GM23338 (cell line): ENCODE data around the gene APLN. TPM values are rescaled to one million over a fixed set of nuclear protein-coding genes. Genes with fewer than 3 reads are reported as not detected.

Source experiments
- ATAC-seq: fragments of 200-7000 bp; cut with Tn5 transposase; 3 replicates; pipeline ENCODE4 v1.9.1; 2020
- DNase-seq: peaks from one replicate; pipeline ENCODE4 v3.0.0-alpha.2; 2015; ENCODE audit warnings: low spot score
- H2AFZ ChIP-seq: fragments of 200-600 bp; sonication (generic); 2 replicates; pipeline ENCODE4 v1.8.0; 2016; ENCODE audit warnings: antibody characterized with exemption, mild to moderate bottlenecking, moderate library complexity
- H3F3A ChIP-seq: fragments of 200-600 bp; sonication (generic); replicated peaks from 2 replicates; pipeline ENCODE4 v1.8.0; 2017; ENCODE audit warnings: antibody characterized with exemption, mixed run types, low read depth
- H3K27ac ChIP-seq: fragments of 200-600 bp; sonication (generic); 2 replicates; pipeline ENCODE4 v1.6.1; 2016; ENCODE audit warnings: low read depth
- H3K27me3 ChIP-seq: fragments of 200-600 bp; sonication (generic); 2 replicates; pipeline ENCODE4 v1.8.0; 2016; ENCODE audit warnings: mild to moderate bottlenecking, mixed run types, moderate library complexity; ENCODE audit not compliant: insufficient read depth
- H3K36me3 ChIP-seq: fragments of 200-600 bp; sonication (generic); 2 replicates; pipeline ENCODE4 v1.8.0; 2016; ENCODE audit warnings: mild to moderate bottlenecking; ENCODE audit not compliant: insufficient read depth
- H3K4me1 ChIP-seq: fragments of 200-600 bp; sonication (generic); 2 replicates; pipeline ENCODE4 v1.8.0; 2016; ENCODE audit warnings: mild to moderate bottlenecking, moderate library complexity; ENCODE audit not compliant: insufficient read depth
- H3K4me2 ChIP-seq: fragments of 200-600 bp; sonication (generic); 2 replicates; pipeline ENCODE4 v1.7.1; 2017; ENCODE audit warnings: mixed run types
- H3K4me3 ChIP-seq: fragments of 200-600 bp; sonication (generic); 2 replicates; pipeline ENCODE4 v1.6.1; 2016; ENCODE audit warnings: mixed run types
- H3K79me2 ChIP-seq: fragments of 200-600 bp; sonication (generic); replicated peaks from 2 replicates; pipeline ENCODE4 v1.8.0; 2017; ENCODE audit warnings: mild to moderate bottlenecking; ENCODE audit not compliant: insufficient read depth
- H3K9me2 ChIP-seq: fragments of 200-600 bp; sonication (generic); 2 replicates; pipeline ENCODE4 v1.8.0; 2017; ENCODE audit not compliant: insufficient read depth
- H4K20me1 ChIP-seq: fragments of 200-600 bp; sonication (generic); replicated peaks from 2 replicates; pipeline ENCODE4 v1.8.0; 2017; ENCODE audit warnings: mild to moderate bottlenecking; ENCODE audit not compliant: insufficient read depth
- H3K27ac Mint-ChIP-seq: 2 replicates; pipeline ENCODE4 v1.8.0; 2020; ENCODE audit warnings: inconsistent platforms, mild to moderate bottlenecking, moderate library complexity, mixed read lengths
- H3K27me3 Mint-ChIP-seq: 3 replicates; pipeline ENCODE4 v1.8.0; 2022; ENCODE audit warnings: low read depth, mild to moderate bottlenecking, moderate library complexity, mixed read lengths, inconsistent platforms; ENCODE audit not compliant: insufficient read depth, poor library complexity
- H3K36me3 Mint-ChIP-seq: 3 replicates; pipeline ENCODE4 v1.8.0; 2021; ENCODE audit warnings: low read depth, mild to moderate bottlenecking, inconsistent platforms, moderate library complexity, mixed read lengths
- H3K4me1 Mint-ChIP-seq: 3 replicates; pipeline ENCODE4 v1.8.0; 2020; ENCODE audit warnings: mild to moderate bottlenecking, inconsistent platforms, mixed read lengths
- H3K4me3 Mint-ChIP-seq: 3 replicates; pipeline ENCODE4 v1.8.0; 2021; ENCODE audit warnings: moderate library complexity, mild to moderate bottlenecking, inconsistent platforms, mixed read lengths
- H3K9me3 Mint-ChIP-seq: 3 replicates; pipeline ENCODE4 v1.8.0; 2020; ENCODE audit warnings: moderate library complexity, mild to moderate bottlenecking, inconsistent platforms, mixed read lengths
- CREB1 ChIP-seq: fragments of 250-450 bp; sonication (Bioruptor Pico); IDR thresholded peaks from 2 replicates; pipeline ENCODE4 v1.5.0; 2020; ENCODE audit warnings: low read depth, mild to moderate bottlenecking, moderate library complexity
- EZH2 ChIP-seq: fragments of 200-600 bp; sonication (generic); IDR thresholded peaks from one replicate; pipeline ENCODE4 v1.8.0; 2017; ENCODE audit warnings: antibody characterized with exemption, mild to moderate bottlenecking, low read depth; ENCODE audit not compliant: unreplicated experiment
- EZH2phosphoT487 ChIP-seq: fragments of 200-600 bp; sonication (generic); IDR thresholded peaks from one replicate; pipeline ENCODE4 v1.8.1; 2018; ENCODE audit warnings: antibody characterized with exemption; ENCODE audit not compliant: unreplicated experiment
- JUNB ChIP-seq: IDR thresholded peaks from one replicate; pipeline ENCODE4 v1.6.1; 2016; ENCODE audit warnings: antibody characterized with exemption; ENCODE audit not compliant: unreplicated experiment
- NANOG ChIP-seq: IDR thresholded peaks from 2 replicates; pipeline ENCODE4 v1.6.1; 2016; ENCODE audit warnings: antibody characterized with exemption, borderline replicate concordance
- POLR2AphosphoS5 ChIP-seq: IDR thresholded peaks from 2 replicates; pipeline ENCODE4 v1.6.1; 2016; ENCODE audit warnings: antibody characterized with exemption, low read depth
- STAT1 ChIP-seq: IDR thresholded peaks from one replicate; pipeline ENCODE4 v1.6.1; 2016; ENCODE audit warnings: antibody characterized with exemption; ENCODE audit not compliant: unreplicated experiment
- ZNF114 ChIP-seq: fragments of 250-450 bp; sonication (Bioruptor Pico); IDR thresholded peaks from 2 replicates; pipeline ENCODE4 v1.5.0; 2020; ENCODE audit warnings: mild to moderate bottlenecking, moderate library complexity
- ZNF331 ChIP-seq: fragments of 250-450 bp; sonication (Bioruptor Pico); IDR thresholded peaks from 2 replicates; pipeline ENCODE4 v1.5.0; 2020; ENCODE audit warnings: low read depth, mild to moderate bottlenecking, moderate library complexity
- polyA plus RNA-seq: library from polyadenylated mRNA; unstranded; fragments of >200 nt; fragmentation: Nextera tagmentation; extraction: Ambion mirVana; gene quantifications from 2 replicates; pipeline ENCODE4 v1.2.1, GENCODE V29; 2016
- total RNA-seq: library from RNA; depleted of rRNA; stranded (reverse); fragments of >200 nt; shearing (Covaris generic); gene quantifications from 2 replicates; pipeline ENCODE4 v1.2.3, GENCODE V29; 2014
- TF ChIP-seq, protein P1 (sequence below): fragments of 250-450 bp; sonication (Bioruptor Pico); IDR thresholded peaks from 2 replicates; pipeline ENCODE4 v1.5.0; 2020; ENCODE audit warnings: mild to moderate bottlenecking, moderate library complexity
- TF ChIP-seq, protein P2 (sequence below): IDR thresholded peaks from one replicate; pipeline ENCODE4 v1.6.1; 2018; ENCODE audit warnings: antibody characterized with exemption; ENCODE audit not compliant: unreplicated experiment
- TF ChIP-seq, protein P3 (sequence below), 2 experiments: fragments of 200-600 bp in 1 of 2; sonication (generic) in 1 of 2; conservative IDR thresholded peaks; 2 replicates each; pipeline versions ENCODE4 v1.5.1 to v1.6.1; 2016 to 2017; ENCODE audit warnings: antibody characterized with exemption in 2 of 2, low read depth in 2 of 2, mild to moderate bottlenecking in 2 of 2, moderate library complexity in 1 of 2
- TF ChIP-seq, protein P4 (sequence below): IDR thresholded peaks from 2 replicates; pipeline ENCODE4 v1.6.1; 2016; ENCODE audit warnings: antibody characterized with exemption

APLN gene
- total and polyA plus RNA-seq, 2 experiments from 2014 or later = 0.49 to 0.60 TPM

DNA sequence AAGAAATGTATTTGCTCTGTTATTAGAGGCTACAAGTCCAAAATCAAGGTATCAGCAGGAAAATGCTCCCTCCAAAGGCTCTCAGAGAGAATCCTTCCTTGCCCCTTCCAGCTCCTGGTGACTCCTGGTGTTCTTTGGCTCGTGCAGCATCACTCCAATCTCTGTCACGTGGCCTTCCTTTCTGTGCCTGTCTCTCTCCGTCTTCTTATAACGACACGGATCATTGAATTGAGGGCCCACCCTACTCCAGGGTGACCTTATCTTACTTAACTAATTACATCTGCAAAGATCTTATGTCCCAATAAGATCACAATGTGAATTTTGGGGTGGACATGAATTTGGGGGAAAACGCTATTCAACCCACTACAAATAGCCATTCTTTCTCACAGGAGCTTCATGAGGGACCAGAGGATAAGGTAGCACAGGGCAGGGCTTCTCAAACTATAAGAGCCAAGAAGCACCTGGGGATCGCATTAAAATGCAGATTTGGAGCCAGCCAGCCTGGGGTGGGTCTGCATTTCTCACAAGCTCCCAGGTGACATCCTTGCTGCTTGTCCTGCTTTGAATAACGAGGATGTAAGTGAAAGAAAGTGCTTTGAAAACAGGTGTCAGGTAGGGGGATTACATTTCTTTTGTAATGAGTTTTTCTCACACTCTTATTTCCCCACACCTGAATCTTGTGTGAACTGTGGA, 41.9 kb upstream of the APLN start:
- Histone ChIP-seq H3K36me3 (no peaks in the 10 kb centered on the region), H3K9me2 (no peaks in the 10 kb centered on the region), H3K27ac (peak overlapping the region; percentile 43; the same call in 1 of the 2 replicates), H3K27me3 (no peaks in the 10 kb centered on the region), H3K79me2 (no peaks in the 10 kb centered on the region), H3K4me3 (no peak overlapping the region; the same call in 1 of the 2 replicates), H3F3A (no peaks in the 10 kb centered on the region), H4K20me1 (no peaks in the 10 kb centered on the region), H2AFZ (no peak overlapping the region), H3K4me1 (peaks cover 12% of the 10 kb centered on the region), H3K4me2 (peak overlapping the region; percentile 5; the same call in 1 of the 2 replicates)
- H3K27me3 Mint-ChIP-seq = peaks cover 2% of the 10 kb centered on the region
- peak; percentile 98 for ATAC-seq
- peak overlapping the region; percentile 50 for H3K4me3 Mint-ChIP-seq
- TF ChIP-seq CREB1 (no peak), ZNF331 (CRISPR knock-in tag) (no peak), EZH2 (no peak), ZNF114 (CRISPR knock-in tag) (no peak), STAT1 (no peak), JUNB (no peak), POLR2AphosphoS5 (no peak), NANOG (no peak), EZH2phosphoT487 (no peak)
- TF ChIP-seq, protein P1, sequence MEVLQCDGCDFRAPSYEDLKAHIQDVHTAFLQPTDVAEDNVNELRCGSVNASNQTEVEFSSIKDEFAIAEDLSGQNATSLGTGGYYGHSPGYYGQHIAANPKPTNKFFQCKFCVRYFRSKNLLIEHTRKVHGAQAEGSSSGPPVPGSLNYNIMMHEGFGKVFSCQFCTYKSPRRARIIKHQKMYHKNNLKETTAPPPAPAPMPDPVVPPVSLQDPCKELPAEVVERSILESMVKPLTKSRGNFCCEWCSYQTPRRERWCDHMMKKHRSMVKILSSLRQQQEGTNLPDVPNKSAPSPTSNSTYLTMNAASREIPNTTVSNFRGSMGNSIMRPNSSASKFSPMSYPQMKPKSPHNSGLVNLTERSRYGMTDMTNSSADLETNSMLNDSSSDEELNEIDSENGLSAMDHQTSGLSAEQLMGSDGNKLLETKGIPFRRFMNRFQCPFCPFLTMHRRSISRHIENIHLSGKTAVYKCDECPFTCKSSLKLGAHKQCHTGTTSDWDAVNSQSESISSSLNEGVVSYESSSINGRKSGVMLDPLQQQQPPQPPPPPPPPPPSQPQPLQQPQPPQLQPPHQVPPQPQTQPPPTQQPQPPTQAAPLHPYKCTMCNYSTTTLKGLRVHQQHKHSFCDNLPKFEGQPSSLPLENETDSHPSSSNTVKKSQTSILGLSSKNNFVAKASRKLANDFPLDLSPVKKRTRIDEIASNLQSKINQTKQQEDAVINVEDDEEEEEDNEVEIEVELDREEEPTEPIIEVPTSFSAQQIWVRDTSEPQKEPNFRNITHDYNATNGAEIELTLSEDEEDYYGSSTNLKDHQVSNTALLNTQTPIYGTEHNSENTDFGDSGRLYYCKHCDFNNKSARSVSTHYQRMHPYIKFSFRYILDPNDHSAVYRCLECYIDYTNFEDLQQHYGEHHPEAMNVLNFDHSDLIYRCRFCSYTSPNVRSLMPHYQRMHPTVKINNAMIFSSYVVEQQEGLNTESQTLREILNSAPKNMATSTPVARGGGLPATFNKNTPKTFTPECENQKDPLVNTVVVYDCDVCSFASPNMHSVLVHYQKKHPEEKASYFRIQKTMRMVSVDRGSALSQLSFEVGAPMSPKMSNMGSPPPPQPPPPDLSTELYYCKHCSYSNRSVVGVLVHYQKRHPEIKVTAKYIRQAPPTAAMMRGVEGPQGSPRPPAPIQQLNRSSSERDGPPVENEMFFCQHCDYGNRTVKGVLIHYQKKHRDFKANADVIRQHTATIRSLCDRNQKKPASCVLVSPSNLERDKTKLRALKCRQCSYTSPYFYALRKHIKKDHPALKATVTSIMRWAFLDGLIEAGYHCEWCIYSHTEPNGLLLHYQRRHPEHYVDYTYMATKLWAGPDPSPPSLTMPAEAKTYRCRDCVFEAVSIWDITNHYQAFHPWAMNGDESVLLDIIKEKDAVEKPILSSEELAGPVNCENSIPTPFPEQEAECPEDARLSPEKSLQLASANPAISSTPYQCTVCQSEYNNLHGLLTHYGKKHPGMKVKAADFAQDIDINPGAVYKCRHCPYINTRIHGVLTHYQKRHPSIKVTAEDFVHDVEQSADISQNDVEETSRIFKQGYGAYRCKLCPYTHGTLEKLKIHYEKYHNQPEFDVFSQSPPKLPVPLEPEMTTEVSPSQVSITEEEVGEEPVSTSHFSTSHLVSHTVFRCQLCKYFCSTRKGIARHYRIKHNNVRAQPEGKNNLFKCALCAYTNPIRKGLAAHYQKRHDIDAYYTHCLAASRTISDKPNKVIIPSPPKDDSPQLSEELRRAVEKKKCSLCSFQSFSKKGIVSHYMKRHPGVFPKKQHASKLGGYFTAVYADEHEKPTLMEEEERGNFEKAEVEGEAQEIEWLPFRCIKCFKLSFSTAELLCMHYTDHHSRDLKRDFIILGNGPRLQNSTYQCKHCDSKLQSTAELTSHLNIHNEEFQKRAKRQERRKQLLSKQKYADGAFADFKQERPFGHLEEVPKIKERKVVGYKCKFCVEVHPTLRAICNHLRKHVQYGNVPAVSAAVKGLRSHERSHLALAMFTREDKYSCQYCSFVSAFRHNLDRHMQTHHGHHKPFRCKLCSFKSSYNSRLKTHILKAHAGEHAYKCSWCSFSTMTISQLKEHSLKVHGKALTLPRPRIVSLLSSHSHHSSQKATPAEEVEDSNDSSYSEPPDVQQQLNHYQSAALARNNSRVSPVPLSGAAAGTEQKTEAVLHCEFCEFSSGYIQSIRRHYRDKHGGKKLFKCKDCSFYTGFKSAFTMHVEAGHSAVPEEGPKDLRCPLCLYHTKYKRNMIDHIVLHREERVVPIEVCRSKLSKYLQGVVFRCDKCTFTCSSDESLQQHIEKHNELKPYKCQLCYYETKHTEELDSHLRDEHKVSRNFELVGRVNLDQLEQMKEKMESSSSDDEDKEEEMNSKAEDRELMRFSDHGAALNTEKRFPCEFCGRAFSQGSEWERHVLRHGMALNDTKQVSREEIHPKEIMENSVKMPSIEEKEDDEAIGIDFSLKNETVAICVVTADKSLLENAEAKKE = no peak
- TF ChIP-seq, protein P2, sequence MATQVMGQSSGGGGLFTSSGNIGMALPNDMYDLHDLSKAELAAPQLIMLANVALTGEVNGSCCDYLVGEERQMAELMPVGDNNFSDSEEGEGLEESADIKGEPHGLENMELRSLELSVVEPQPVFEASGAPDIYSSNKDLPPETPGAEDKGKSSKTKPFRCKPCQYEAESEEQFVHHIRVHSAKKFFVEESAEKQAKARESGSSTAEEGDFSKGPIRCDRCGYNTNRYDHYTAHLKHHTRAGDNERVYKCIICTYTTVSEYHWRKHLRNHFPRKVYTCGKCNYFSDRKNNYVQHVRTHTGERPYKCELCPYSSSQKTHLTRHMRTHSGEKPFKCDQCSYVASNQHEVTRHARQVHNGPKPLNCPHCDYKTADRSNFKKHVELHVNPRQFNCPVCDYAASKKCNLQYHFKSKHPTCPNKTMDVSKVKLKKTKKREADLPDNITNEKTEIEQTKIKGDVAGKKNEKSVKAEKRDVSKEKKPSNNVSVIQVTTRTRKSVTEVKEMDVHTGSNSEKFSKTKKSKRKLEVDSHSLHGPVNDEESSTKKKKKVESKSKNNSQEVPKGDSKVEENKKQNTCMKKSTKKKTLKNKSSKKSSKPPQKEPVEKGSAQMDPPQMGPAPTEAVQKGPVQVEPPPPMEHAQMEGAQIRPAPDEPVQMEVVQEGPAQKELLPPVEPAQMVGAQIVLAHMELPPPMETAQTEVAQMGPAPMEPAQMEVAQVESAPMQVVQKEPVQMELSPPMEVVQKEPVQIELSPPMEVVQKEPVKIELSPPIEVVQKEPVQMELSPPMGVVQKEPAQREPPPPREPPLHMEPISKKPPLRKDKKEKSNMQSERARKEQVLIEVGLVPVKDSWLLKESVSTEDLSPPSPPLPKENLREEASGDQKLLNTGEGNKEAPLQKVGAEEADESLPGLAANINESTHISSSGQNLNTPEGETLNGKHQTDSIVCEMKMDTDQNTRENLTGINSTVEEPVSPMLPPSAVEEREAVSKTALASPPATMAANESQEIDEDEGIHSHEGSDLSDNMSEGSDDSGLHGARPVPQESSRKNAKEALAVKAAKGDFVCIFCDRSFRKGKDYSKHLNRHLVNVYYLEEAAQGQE = no peak
- TF ChIP-seq, protein P3, sequence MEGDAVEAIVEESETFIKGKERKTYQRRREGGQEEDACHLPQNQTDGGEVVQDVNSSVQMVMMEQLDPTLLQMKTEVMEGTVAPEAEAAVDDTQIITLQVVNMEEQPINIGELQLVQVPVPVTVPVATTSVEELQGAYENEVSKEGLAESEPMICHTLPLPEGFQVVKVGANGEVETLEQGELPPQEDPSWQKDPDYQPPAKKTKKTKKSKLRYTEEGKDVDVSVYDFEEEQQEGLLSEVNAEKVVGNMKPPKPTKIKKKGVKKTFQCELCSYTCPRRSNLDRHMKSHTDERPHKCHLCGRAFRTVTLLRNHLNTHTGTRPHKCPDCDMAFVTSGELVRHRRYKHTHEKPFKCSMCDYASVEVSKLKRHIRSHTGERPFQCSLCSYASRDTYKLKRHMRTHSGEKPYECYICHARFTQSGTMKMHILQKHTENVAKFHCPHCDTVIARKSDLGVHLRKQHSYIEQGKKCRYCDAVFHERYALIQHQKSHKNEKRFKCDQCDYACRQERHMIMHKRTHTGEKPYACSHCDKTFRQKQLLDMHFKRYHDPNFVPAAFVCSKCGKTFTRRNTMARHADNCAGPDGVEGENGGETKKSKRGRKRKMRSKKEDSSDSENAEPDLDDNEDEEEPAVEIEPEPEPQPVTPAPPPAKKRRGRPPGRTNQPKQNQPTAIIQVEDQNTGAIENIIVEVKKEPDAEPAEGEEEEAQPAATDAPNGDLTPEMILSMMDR (conservative IDR thresholded peaks at IDR 0.05; ENCODE audit: low read depth in 2 of 2) = no peak
- TF ChIP-seq, protein P4, sequence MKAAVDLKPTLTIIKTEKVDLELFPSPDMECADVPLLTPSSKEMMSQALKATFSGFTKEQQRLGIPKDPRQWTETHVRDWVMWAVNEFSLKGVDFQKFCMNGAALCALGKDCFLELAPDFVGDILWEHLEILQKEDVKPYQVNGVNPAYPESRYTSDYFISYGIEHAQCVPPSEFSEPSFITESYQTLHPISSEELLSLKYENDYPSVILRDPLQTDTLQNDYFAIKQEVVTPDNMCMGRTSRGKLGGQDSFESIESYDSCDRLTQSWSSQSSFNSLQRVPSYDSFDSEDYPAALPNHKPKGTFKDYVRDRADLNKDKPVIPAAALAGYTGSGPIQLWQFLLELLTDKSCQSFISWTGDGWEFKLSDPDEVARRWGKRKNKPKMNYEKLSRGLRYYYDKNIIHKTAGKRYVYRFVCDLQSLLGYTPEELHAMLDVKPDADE = no peak
- no peaks in the 10 kb centered on the region; the same call in 2 of the 3 replicates for H3K9me3 Mint-ChIP-seq
- H3K4me1 Mint-ChIP-seq = peaks cover 32% of the 10 kb centered on the region
- H3K36me3 Mint-ChIP-seq = 0 out of 3 replicates have a peak, but pooled peaks cover 3% of the 10 kb centered on the region
- DNase-seq = peak; percentile 71
- no peak overlapping the region for H3K27ac Mint-ChIP-seq
